HG03103 (cell line): ENCODE results near the gene LIN9.

Experiments
- ATAC-seq: cut with Tn5 transposase; IDR thresholded peaks from one replicate; pipeline ENCODE4 v1.9.1; 2021; ENCODE audit warnings: low read depth; ENCODE audit not compliant: unreplicated experiment

LIN9 gene

DNA sequence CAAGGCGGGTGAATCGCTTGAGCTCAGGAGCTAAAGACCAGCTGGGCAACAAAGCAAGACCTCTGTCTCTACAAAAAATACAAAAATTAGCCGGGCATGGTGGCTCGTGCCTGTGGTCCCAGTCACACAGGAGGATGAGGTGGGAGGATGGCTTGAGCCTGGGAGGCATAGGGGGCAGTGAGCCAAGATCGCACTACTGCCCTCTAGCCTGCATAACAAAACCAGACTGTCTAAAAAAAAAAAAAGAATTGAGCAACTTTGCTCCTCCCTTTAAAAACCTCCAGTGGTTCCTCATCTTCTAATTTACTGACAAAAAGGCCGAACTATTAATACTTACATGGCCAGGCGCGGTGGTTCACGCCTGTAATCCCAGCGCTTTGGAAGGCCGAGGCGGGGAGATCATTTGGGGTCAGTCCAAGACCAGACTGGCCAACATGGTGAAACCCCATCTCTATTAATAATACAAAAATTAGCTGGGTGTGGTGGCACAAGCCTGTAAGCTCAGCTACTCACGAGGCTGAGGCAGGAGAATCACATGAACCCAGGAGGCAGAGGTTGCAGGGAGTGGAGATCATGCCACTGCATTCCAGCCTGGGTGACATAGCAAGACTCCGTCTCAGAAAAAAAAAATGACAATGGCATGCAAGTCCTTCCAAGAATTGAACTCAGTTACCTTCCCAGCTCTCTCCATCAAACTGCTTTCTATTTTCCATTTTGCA, 126.8 kb downstream of the LIN9 start:
- ATAC-seq = no peak
